Endothelial cell of umbilical vein (primary cell): ENCODE measurements around the gene SCAND1. TPM values are rescaled to one million over a fixed set of nuclear protein-coding genes. Genes with fewer than 3 reads are reported as not detected.

ENCODE experiments used
- BruUV-seq: library from RNA; stranded (reverse); fragments of 400-500 nt; replicated peaks from 2 replicates; lab custom pipeline; 2021; lab: Mats Ljungman, UMichigan
- CTCF ChIA-PET: fragments of 300-600, 350-600 bp; sonication (Branson Sonifier 250); formaldehyde crosslinking; loops from one replicate; lab custom pipeline; 2021; ENCODE audit warnings: antibody characterized with exemption, inconsistent platforms; lab: Charles Lee
- POLR2A ChIA-PET: fragments of 300-600, 350-600 bp; sonication (Branson Sonifier 250); formaldehyde crosslinking; loops from one replicate; lab custom pipeline; 2021; ENCODE audit warnings: antibody characterized with exemption, inconsistent platforms; lab: Charles Lee
- DNase-seq: peaks from one replicate; pipeline ENCODE4 v3.0.0-alpha.2; 2011; ENCODE audit warnings: low read depth, low spot score
- FAIRE-seq: peaks from 2 replicates; lab custom pipeline; 2011; peaks lifted over from hg19 to GRCh38; lab: Jason Lieb, UNC
- H2AFZ ChIP-seq: 2 replicates; pipeline ENCODE4 v1.6.0; 2012; ENCODE audit warnings: low read depth, low read length, control low read depth, inconsistent platforms
- H3K27ac ChIP-seq: 2 replicates; pipeline ENCODE4 v1.5.1; 2011; ENCODE audit warnings: low read depth, mild to moderate bottlenecking, control low read depth, low read length, moderate library complexity; ENCODE audit not compliant: insufficient read depth
- H3K27me3 ChIP-seq, 2 experiments: 2 replicates each; pipeline versions ENCODE4 v1.6.0 to v1.6.1; 2011; ENCODE audit warnings: low read length in 2 of 2, mixed read lengths in 1 of 2; ENCODE audit not compliant: control insufficient read depth in 2 of 2, insufficient read depth in 2 of 2
- H3K36me3 ChIP-seq, 2 experiments: 2 replicates in 1 of 2; 3 replicates in 1 of 2; pipeline ENCODE4 v1.5.1; 2011; ENCODE audit warnings: low read length in 2 of 2, mild to moderate bottlenecking in 1 of 2, moderate library complexity in 1 of 2; ENCODE audit not compliant: control insufficient read depth in 2 of 2, insufficient read depth in 2 of 2; ENCODE audit errors: extremely low read depth in 1 of 2
- H3K4me1 ChIP-seq: 3 replicates; pipeline ENCODE4 v1.5.1; 2011; ENCODE audit warnings: mild to moderate bottlenecking, low read length; ENCODE audit not compliant: control insufficient read depth, insufficient read depth; ENCODE audit errors: extremely low read depth
- H3K4me2 ChIP-seq: 2 replicates; pipeline ENCODE4 v1.6.1; 2011; ENCODE audit warnings: low read length, control low read depth, mixed read lengths; ENCODE audit not compliant: insufficient read depth
- H3K4me3 ChIP-seq, 3 experiments: fragments of 200-600 bp in 1 of 3; sonication (generic), shearing (Covaris generic) in 1 of 3; replicated peaks in 1 of 3; 2 replicates each; pipeline ENCODE4 v1.5.1; 2011 to 2016; ENCODE audit warnings: control low read depth in 3 of 3, low read length in 3 of 3, mild to moderate bottlenecking in 2 of 3, inconsistent platforms in 1 of 3, low read depth in 1 of 3, moderate library complexity in 1 of 3; ENCODE audit not compliant: insufficient read depth in 1 of 3
- H3K79me2 ChIP-seq: 2 replicates; pipeline ENCODE4 v1.6.0; 2012; ENCODE audit warnings: low read length, inconsistent platforms; ENCODE audit not compliant: control insufficient read depth, insufficient read depth
- H3K9ac ChIP-seq: replicated peaks from 2 replicates; pipeline ENCODE3; 2011; ENCODE audit warnings: low read length, control low read depth; ENCODE audit not compliant: insufficient read depth; ENCODE audit errors: extremely low read depth
- H3K9me1 ChIP-seq: replicated peaks from 3 replicates; pipeline ENCODE4 v1.6.0; 2011; ENCODE audit warnings: mild to moderate bottlenecking, low read length; ENCODE audit not compliant: control insufficient read depth, insufficient read depth; ENCODE audit errors: extremely low read depth
- H3K9me3 ChIP-seq: replicated peaks from 2 replicates; pipeline ENCODE4 v1.5.1; 2012; ENCODE audit warnings: low read length, inconsistent platforms; ENCODE audit not compliant: control insufficient read depth, insufficient read depth
- H4K20me1 ChIP-seq: replicated peaks from 2 replicates; pipeline ENCODE3; 2011; ENCODE audit warnings: mild to moderate bottlenecking, low read length; ENCODE audit not compliant: control insufficient read depth, insufficient read depth; ENCODE audit errors: extremely low read depth
- EZH2 ChIP-seq: IDR thresholded peaks from 2 replicates; pipeline ENCODE4 v1.6.1; 2012; ENCODE audit warnings: borderline replicate concordance, low read depth, mild to moderate bottlenecking, moderate library complexity, low read length, inconsistent platforms; ENCODE audit not compliant: severe bottlenecking
- MYC ChIP-seq: IDR thresholded peaks from one replicate; pipeline ENCODE4 v1.6.1; 2011; ENCODE audit warnings: mild to moderate bottlenecking, low read depth, low read length
- POLR2A ChIP-seq: IDR thresholded peaks from 2 replicates; pipeline ENCODE4 v1.6.1; 2012; ENCODE audit warnings: low read depth, mild to moderate bottlenecking, control low read depth, low read length
- POLR2AphosphoS5 ChIP-seq: IDR thresholded peaks from 2 replicates; pipeline ENCODE4 v1.6.1; 2012; ENCODE audit warnings: low read depth, mild to moderate bottlenecking, control low read depth, low read length, moderate library complexity; ENCODE audit not compliant: insufficient read depth
- dilution Hi-C: fragments of 300-500 bp; cut with MboI; formaldehyde crosslinking; loops from one replicate; pipeline ENCODE4 v1.15.0; 2019; ENCODE audit warnings: low sequenced_read_pairs; ENCODE audit not compliant: extremely low pct_ligation_motif_present
- intact Hi-C: fragments of 100-400 bp; cut with micrococcal nuclease; formaldehyde crosslinking; loops from one replicate; pipeline ENCODE4 v1.10.0; 2022
- polyA plus RNA-seq, 4 experiments: library from polyadenylated mRNA; depleted of rRNA in 3 of 4; stranded (reverse) in 3 of 4; unstranded in 1 of 4; fragments of >200 nt; gene quantifications; 2 replicates each; pipeline versions ENCODE4 v1.2.1 to v1.2.3, GENCODE V29; 2011 to 2012; ENCODE audit warnings: missing spikeins in 1 of 4
- total RNA-seq: library from RNA; stranded (reverse); gene quantifications from 2 replicates; pipeline ENCODE4 v1.2.3, GENCODE V29; 2021
- TF ChIP-seq, protein P1 (sequence below): IDR thresholded peaks from 2 replicates; pipeline ENCODE4 v1.6.1; 2011; ENCODE audit not compliant: insufficient read depth, insufficient read length
- TF ChIP-seq, protein P2 (sequence below), 2 donors: IDR thresholded peaks; 1 replicate in 1 of 2; 2 replicates in 1 of 2; pipeline ENCODE4 v1.5.1; 2011; ENCODE audit warnings: low read length in 2 of 2, mild to moderate bottlenecking in 2 of 2, moderate library complexity in 2 of 2, control low read depth in 1 of 2, inconsistent platforms in 1 of 2, low read depth in 1 of 2; ENCODE audit not compliant: insufficient read depth in 1 of 2; ENCODE audit errors: extremely low read depth in 1 of 2

Gene SCAND1
- total and polyA plus RNA-seq, 2 donors (not counting 3 experiments of a cell fraction or from before 2014, with no cell fraction given), result 83.5 to 85.7 TPM

DNA sequence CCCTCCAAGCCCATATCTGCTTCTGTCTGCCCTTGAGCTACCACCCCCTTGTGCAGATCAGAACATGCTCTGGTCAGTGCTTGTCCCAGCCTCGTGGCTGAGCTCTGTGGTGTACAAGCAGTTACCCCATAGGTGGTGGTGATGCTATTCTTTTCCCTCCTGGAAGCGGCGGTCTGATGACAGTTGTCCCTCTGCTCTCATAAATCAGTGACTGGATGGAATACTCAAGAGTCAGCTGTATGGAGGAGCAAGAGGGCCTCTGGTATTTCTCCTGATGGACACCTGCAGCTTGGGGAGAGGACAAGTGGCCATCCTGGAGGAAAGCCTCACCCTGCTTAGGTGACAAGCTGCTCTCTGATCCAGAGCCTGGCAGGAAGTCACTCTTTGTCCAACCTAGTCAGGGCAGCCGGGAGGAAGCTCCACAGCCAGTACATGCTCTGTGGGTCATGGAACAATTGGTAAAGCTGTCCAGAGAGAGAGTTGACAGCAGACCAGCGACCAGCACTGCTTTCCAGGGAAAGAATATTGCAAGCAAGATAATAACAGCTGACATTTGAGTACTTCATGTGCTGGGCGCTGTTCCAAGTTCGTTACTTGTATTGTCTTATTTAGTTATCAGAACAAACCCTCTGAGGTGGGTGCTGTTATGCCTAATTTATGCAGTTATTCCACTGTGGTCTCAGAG lies 47.1 kb downstream of the SCAND1 start:
- Histone ChIP-seq H3K36me3 (peaks cover 0 to 6% of the 10 kb centered on the region in 2 experiments), H2AFZ (no peak overlapping the region), H4K20me1 (no peaks in the 10 kb centered on the region), H3K9me1 (no peaks in the 10 kb centered on the region), H3K4me2 (no peak overlapping the region), H3K4me3 (no peak overlapping the region), H3K27me3 (no peaks in the 10 kb centered on the region), H3K9ac (no peak overlapping the region), H3K27ac (no peak overlapping the region), H3K9me3 (no peaks in the 10 kb centered on the region), H3K79me2 (no peaks in the 10 kb centered on the region), H3K4me1 (peaks cover 5% of the 10 kb centered on the region)
- CTCF ChIA-PET, result no interaction called here
- BruUV-seq, result no TSS peak
- FAIRE-seq (peak; percentile 59), DNase-seq (peak; percentile 21)
- no peak for TF ChIP-seq POLR2A
- TF ChIP-seq EZH2, result no peak
- TF ChIP-seq POLR2AphosphoS5, result no peak
- dilution Hi-C loops, result no loop called here
- intact Hi-C loops, result no loop called here
- POLR2A ChIA-PET, result interaction anchor here (0.7 kb wide), 1 partner anchor 165 kb away, joined by 3 read pairs; the partner anchor contains the start of gene RBM39

DNA sequence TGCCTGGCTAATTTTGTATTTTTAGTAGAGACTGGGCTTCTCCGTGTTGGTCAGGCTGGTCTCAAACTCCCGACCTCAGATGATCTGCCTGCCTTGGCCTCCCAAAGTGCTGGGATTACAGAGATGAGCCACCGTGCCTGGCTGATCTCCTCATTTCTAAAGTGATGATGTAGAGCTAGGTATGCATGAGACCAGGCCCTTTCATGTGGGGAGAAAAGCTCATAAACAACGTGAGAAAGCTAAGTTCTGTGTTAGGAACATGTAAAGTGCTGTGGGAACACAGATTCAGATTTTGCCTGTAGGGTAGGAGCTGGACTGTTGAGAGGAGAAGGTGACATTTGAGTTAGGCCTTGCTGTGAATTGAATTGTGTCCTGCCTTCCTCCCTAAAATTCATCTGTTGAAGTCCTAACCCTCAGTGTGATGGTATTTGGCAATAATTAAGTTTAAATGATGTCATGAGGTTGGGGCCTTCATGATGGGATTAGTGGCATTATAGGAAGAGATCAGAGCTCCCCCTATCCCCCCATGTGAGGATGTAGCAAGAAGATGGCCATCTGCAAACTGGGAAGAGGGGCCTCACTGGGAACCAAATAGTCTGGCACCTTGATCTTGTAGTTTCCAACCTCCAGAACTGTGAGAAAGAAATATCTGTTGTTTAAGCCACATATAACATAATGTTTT lies 49.2 kb downstream of the SCAND1 start:
- Histone ChIP-seq H3K27me3 (no peaks in the 10 kb centered on the region), H3K9me1 (no peaks in the 10 kb centered on the region), H4K20me1 (no peaks in the 10 kb centered on the region), H3K4me2 (no peak overlapping the region), H3K79me2 (no peaks in the 10 kb centered on the region), H3K9me3 (no peaks in the 10 kb centered on the region), H3K4me3 (no peak overlapping the region), H2AFZ (no peak overlapping the region), H3K4me1 (peaks cover 13% of the 10 kb centered on the region), H3K27ac (no peak overlapping the region), H3K9ac (no peak overlapping the region), H3K36me3 (peaks cover 0 to 4% of the 10 kb centered on the region in 2 experiments)
- TF ChIP-seq POLR2AphosphoS5 (no peak), POLR2A (no peak), MYC (no peak), EZH2 (no peak)
- TF ChIP-seq, protein P1, sequence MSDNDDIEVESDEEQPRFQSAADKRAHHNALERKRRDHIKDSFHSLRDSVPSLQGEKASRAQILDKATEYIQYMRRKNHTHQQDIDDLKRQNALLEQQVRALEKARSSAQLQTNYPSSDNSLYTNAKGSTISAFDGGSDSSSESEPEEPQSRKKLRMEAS, result no peak
- TF ChIP-seq, protein P2, sequence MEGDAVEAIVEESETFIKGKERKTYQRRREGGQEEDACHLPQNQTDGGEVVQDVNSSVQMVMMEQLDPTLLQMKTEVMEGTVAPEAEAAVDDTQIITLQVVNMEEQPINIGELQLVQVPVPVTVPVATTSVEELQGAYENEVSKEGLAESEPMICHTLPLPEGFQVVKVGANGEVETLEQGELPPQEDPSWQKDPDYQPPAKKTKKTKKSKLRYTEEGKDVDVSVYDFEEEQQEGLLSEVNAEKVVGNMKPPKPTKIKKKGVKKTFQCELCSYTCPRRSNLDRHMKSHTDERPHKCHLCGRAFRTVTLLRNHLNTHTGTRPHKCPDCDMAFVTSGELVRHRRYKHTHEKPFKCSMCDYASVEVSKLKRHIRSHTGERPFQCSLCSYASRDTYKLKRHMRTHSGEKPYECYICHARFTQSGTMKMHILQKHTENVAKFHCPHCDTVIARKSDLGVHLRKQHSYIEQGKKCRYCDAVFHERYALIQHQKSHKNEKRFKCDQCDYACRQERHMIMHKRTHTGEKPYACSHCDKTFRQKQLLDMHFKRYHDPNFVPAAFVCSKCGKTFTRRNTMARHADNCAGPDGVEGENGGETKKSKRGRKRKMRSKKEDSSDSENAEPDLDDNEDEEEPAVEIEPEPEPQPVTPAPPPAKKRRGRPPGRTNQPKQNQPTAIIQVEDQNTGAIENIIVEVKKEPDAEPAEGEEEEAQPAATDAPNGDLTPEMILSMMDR (IDR thresholded peaks at IDR 0.05; ENCODE audit: extremely low read depth in 1 of 2, insufficient read depth in 1 of 2, low read depth in 1 of 2, low read length in 2 of 2), result no peak
- CTCF ChIA-PET, result no interaction called here
- POLR2A ChIA-PET, result no interaction called here
- no peak for FAIRE-seq
- dilution Hi-C loops (no loop called here), intact Hi-C loops (no loop called here)
- no TSS peak for BruUV-seq
- DNase-seq, result no peak
